GM18868 (cell line): ENCODE results near the gene SKI.

Experiments
- ATAC-seq: cut with Tn5 transposase; IDR thresholded peaks from one replicate; pipeline ENCODE4 v1.9.1; 2021; ENCODE audit warnings: mild to moderate bottlenecking, moderate library complexity; ENCODE audit not compliant: unreplicated experiment

Gene SKI

DNA sequence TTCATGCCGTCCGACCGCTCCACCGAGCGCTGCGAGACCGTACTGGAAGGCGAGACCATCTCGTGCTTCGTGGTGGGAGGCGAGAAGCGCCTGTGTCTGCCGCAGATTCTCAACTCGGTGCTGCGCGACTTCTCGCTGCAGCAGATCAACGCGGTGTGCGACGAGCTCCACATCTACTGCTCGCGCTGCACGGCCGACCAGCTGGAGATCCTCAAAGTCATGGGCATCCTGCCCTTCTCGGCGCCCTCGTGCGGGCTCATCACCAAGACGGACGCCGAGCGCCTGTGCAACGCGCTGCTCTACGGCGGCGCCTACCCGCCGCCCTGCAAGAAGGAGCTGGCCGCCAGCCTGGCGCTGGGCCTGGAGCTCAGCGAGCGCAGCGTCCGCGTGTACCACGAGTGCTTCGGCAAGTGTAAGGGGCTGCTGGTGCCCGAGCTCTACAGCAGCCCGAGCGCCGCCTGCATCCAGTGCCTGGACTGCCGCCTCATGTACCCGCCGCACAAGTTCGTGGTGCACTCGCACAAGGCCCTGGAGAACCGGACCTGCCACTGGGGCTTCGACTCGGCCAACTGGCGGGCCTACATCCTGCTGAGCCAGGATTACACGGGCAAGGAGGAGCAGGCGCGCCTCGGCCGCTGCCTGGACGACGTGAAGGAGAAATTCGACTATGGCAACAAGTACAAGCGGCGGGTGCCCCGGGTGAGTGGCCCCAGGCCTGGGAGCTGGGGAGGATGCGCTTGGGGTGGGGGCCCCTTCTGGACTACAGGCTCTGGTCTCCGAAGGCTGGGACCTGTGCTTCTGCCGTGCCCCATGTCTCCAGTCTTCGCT, 1.1 kb downstream of the SKI start:
- ATAC-seq, result no peak

DNA sequence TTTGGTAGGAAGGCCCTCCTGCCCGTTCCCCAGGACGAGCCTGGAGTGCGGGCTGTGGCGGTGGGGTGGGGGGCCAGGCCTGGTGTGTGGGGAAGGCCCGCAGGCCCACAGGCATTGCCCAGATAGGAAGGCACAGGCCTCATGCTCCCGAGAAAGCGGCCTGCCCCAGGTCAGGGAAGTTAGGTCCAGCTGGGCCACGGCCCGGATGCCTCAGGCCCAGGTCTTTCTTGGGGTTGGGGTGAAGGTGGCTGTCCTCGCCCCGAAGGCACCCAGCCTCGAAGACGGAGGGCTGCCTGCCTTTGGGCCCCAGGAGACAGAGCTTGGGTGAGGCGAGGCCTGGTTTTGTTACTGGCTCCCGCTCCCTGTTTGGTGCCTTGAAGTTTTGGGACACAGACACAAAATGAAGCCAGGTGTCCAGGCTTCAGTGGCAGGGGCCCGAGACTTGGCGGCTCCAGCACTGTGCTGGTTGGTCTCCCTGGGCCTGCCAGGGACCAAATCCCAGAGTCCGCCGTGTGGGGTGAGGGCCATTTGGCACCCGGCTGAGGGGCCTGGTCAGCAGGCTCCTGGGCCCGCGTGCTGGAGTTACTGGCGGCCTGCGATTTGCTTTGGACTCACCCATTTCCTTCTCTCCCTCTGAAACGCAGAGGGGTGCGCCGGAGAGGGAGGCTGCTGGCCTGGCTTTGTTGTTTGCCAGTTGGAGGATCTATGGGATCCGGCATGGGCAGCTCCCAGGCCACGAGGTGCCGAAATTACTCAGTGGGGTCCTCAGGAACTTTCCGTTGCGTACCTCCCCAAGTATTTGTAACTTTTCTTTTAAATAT, 2.0 kb downstream of the SKI start:
- ATAC-seq, result no peak

DNA sequence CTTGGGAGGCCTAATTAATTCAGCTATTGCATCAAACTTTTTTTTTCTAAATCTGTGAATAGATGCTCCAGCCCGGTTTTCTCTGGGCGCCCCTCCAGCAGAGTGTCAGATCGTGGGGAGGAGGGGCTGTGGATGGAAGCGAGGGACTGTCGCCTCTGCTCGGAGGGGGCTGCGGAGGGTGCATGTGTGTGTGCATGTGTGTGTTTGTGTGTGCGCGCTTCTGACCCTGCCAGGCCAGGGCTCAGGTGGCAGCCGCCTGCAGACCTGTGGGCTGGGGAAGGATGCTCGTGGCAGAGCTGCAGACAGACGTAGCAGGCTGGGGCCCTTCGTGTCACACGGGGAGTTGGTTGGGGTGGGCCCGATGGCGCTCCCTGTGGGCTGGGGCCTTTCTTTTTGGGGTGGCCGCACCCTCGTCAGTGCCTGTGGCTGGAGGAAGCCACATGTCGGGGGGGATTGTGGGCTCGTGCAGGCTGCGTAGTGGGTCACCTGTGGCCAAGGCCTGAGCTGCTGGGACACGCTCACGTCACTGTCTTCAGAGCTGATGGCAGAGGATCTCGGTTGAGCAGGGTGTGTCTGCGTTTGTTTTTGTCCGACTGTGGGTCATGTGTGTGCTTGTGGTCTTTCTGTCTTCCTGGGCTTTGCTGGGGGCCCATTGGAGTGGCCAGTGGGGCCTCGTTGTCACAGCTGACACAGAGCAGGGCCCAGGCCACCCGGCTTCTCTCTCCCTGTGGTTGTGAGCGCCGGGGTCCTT, 2.8 kb downstream of the SKI start:
- ATAC-seq, result no peak

DNA sequence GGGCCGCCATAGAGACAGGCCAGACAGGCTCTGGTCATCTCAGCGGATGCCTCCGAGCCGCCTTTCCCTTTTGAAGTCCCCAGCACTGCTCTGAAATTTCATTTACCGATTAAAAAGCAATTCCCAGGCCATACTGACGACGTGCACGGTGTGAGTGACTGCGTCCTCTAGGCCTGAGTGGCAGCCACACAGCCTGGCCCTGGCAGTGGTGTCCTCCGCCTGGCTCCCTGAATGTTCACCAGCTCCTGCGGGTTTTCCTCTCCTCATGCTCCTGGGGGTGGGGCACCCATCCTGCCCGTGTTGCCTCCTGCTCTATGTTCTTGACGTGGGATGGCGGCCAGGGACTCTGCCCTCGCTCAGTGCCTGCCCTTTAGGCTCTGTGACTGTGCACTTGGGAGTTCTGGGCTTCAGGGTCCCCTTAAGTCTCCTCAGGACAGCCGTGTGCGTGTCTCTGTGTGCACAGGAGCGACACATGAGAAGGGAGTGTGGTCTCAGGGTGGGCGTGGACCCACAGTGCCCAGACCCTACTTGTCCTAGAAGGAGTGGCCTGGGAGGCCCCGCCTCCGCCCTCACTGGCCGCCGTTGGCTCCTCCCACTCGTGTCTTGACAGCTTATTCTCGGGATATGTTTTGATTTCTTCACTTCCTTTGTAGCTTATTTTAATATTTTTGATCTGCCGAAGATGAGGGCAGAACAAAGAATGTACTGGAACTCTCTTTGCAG, 3.6 kb downstream of the SKI start:
- ATAC-seq, result no peak

GRCh38 chr1:2232255-2232915, 4.3 kb downstream of the SKI start:
- ATAC-seq, result no peak

DNA sequence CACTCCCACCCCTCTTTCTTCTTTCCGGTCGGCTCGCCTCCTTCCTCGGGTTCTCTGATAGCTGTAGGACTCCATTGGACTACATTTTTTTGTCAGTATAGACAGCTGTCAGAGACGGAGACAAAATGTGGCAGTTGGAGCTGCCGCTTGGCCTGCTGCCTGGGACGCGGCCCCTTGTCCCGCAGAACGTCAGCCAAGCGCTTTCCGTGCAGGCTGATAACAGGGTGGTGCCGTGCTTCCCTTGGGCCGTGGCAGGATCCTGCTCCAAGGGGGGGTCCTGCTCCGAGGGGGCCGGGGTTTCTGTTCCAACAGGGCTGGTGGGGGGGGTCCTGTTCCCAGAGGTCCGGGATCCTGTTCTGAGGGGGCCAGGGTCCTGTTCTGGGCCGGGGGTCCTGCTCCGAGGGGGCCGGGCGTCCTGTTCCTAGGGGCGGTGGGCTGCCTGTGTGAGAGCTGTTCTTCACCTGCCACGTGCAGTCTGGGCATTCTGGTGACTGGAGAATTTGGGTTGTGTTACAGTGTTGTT, 4.9 kb downstream of the SKI start:
- no peak for ATAC-seq

DNA sequence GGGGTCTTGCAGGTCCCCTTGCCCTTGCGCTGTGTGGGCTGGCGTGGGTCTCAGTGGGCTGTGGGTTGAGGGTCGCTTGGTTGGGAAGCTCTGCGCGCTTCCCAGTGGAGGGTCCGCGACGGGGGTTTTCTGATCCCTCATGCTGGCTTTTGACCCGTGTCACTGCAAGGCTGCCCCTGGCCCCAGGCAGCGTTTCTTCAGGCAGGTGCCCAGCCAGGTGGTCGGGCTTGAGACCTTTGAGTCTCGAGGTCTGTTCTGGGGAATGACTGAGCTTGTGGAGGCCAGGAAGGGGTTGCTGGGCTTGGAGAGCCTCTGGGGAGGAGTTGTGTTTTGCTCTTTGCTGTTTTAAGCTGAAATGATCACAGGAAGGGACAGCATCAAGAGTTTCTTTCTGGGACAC, 5.3 kb downstream of the SKI start:
- ATAC-seq, result no peak

DNA sequence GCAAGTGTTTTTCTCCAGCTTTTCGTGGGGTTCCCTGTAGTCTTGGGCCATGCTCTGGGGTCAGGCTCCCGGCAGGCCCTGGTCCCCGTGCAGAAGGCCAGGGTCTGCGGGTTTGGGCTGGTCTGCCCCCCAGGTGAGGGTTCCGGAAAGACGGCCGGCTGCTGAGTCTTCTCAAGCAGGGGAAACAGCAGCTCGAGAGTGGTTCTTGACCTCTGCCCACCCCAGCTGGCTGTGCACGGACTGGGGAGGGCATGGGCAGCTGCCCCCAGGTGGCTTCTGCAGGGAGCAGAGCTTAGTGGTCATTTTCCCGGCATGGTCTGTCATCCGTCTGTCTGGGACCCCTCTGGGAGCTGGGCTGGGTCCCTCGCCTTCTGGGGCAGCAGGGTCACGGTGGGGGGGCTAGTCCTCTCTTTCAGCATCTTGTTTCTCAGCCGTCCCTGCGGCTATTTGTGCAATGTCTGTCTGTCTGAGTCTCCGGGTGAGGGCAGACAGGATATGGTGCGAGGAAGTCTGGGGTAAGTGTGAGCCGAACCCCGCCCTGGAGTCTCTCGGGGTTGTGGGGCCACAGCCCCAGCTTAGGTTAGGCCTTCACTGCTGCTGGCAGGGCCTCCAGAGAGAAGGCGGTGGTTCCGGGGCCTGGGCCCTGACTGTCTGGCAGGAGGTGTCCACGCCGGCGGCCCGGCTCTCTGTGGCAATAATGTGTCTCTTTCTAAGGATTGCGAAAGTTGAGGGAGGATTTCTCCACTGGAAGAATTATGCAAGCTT, 6.1 kb downstream of the SKI start:
- no peak for ATAC-seq

DNA sequence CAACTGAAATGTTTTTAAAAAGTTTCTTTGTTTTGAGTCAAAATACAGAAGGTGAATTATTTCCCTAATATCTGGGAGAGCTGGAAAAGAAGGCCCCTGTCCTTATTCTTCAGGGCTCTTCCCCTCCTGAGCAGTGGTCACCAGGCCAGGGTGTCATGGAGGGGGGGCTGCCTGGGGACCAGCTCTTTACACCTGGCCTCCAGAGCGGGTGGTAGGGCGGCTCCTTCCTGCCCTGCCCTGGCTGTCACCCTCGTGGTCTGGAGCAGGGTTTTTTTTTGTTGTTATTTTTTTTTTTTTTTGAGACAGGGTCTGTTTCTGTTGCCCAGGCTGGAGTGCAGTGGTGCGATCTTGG, 6.6 kb downstream of the SKI start:
- no peak for ATAC-seq

DNA sequence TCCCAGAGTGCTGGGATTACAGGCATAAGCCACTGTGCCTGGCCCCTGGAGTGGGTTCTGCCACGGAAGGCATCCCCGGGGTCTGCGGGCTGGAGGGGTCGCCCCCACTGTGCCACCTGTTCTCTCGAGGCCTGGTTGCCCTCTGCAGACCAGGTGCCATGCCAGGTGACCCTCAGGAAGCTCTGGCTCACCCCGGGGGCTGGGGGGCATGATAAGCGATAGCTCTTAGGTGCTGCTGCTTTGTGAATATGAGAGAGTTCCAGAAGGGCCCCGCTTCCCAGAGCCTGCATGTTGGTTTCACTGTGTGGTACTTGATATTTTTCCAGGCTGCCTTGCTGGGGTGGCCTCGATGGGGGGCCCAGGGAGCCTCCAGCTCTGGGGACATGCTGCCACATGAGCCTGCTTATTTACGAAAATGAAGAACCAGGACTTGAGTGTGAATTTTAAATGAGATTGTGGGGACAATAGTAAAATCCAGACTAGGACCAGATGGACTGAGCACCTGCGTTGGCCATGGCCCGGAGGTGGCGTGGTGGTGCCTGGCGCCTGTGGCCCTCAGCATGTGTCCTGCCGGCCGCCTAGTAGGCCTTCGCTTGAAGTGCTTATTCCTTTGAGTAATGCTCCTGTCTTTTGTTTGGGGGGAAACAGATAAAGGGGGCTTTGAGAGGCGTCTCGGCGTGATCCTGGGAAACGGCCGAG, 7.3 kb downstream of the SKI start:
- no peak for ATAC-seq

DNA sequence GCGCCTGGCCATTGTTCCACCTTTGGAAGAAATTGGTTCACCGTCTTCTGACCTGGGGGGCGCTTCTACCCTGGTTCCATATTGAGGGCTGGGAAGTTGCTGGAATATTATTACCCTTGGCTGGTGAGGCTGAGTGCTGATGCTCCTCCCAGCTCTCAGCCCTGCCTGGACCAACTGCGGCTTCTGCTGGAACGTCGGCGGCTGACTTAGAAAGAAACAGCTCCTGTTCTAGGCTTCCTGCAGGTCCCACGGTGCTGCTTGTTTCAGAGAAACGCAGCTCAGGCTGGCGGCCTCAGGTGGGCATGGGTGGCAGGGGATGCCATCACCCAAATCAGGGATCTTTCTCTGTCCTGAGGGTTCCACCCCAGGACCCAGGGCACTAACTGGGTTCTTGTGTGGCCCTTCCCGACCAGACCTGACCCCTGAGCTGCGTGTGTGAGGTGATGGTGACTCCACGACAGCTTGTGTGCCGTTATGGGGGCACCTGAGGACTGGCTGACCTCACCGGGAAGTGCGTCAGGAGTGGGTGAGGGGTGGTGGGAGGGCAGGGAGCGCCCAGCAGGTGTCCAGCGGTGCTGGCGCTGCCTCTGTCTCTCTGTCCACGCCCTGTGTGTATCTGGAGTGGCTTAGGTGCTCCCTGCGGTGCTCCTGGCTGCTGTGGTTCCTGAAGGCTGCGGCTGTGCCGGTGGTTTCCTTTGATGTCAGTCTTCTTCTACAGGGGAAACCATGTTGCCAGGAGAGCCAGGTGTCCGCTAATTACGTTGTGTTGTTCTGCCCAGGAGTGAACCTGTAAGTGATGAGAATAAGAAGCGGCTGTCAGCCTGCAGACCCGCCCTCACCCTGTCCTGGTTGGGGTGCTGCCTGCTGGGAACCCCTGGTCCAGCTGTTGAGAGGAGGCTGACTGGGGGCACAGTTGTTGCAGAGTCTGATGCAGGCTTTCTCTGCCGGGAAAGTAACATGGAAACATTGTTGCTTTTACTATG, 8.9 kb downstream of the SKI start:
- no peak for ATAC-seq

GRCh38 chr1:2237773-2238172, 9.7 kb downstream of the SKI start:
- ATAC-seq, result no peak

GRCh38 chr1:2238361-2239012, 10.4 kb downstream of the SKI start:
- ATAC-seq, result no peak

DNA sequence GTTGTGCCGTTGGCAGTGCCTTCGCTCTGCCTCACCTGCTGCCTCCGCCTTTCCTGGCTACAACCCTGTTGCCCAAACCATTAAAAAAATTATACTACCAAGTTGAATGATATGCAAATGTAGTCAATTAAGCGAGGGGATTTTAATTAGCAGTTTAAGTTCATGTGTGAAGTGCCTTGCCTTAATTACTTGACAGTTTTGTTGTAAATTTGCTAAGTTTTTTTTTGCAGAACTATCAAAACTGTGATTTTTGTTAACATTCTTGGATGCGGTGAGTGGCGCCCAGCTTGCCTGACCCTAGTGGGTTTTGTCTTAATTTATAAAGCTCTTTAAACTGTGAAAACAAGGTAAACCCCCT, 10.9 kb downstream of the SKI start:
- no peak for ATAC-seq

DNA sequence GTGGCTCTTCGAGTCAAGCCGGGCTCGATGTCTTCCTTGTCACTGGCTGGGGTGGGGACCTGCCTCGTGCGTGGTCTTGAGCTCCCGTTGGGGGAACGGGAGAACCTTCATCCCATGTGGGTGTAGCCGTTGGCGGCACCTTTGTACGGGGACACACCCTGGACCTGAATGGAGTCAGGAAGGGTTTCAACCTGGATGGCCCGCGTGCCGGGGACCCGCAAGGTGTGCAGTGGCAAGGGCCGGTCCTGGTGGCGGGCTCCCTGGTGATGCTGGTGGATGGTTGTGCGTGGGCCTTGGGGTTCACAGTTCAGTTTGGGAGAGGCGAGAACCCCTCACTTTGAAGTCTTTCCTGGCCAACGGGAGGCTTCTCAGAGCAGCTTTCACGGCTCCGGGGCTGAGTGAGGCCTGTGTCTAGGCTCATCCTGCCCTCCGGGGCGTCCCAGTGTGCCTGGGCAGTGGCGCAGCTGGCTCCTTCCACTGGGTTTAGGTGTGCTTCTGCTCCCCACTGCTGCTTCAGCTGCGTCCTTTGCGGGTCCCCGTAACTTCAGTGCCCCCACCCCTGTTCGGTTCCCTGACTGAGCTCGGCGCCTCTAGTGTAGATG, 11.4 kb downstream of the SKI start:
- no peak for ATAC-seq

DNA sequence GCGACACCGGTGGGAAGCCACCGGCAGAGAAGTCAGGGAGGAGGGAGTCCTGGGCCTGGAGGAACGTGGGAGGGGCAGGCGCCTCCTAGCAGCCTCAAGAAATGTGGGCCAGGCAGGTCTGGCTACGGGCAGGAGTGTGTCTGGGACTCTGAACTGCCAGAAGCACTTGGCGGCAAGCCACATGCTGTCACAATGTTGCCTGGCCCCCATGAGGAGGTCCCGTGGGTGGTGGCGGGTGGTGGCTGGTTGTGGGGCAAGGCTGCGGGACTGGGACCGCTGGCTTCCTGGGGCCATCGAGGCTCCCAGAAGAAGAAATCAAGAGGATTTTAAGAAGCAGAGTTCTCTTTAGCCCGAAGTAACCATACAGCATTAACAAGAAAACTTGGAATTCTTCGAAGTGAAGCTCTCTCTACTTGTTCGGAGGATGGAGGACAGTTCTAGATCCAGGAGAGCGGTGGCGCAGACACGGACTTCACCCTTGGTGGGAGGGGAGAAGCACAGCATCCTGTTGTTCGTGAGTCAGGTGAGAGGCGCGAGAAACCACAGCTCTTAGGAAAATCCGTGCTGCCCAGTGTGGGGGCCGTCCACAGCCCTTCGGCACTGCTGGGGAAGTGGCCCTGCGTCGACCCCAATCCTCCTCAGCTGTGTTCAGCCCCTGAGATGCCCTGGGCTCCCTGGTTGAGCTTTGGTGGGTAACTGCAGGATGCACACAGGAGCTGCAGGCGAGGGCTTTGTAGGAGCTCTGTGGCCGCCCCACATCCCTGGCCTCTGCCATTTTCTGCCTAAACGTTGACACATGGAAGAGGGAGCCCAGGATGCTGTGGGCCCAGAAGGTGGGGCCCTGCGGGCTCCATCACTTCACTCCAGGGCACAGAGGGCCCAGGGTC, 12.4 kb downstream of the SKI start:
- ATAC-seq, result no peak
